GM21576 (cell line): ENCODE data around the gene POLR3GL.

Experiments
- ATAC-seq: cut with Tn5 transposase; IDR thresholded peaks from one replicate; pipeline ENCODE4 v1.9.1; 2021; ENCODE audit warnings: mild to moderate bottlenecking, moderate library complexity; ENCODE audit not compliant: unreplicated experiment

The POLR3GL gene

GRCh38 chr1:145947551-145947950 lies 16.9 kb upstream of the POLR3GL start:
- no peak for ATAC-seq

- no peak for ATAC-seq
Measured at GRCh38 chr1:145949219-145949618, 15.3 kb upstream of the POLR3GL start.

- no peak for ATAC-seq
Measured at GRCh38 chr1:145951526-145951925, 13.0 kb upstream of the POLR3GL start.

GRCh38 chr1:145952903-145953302 lies 11.6 kb upstream of the POLR3GL start:
- no peak for ATAC-seq

- no peak for ATAC-seq
Measured at GRCh38 chr1:145953861-145954260, 10.6 kb upstream of the POLR3GL start.

- no peak for ATAC-seq
Measured at GRCh38 chr1:145955436-145955835, 9.1 kb upstream of the POLR3GL start.

- no peak for ATAC-seq
Measured at GRCh38 chr1:145956361-145956760, 8.1 kb upstream of the POLR3GL start.

- no peak for ATAC-seq
Measured at GRCh38 chr1:145956781-145957442, 7.6 kb upstream of the POLR3GL start.

- peak; percentile 87 for ATAC-seq
Measured at GRCh38 chr1:145957443-145958319, 6.8 kb upstream of the POLR3GL start, which contains the start of gene LIX1L. TSS of gene LIX1L (minus strand) at chr1:145958017. CDS start at chr1:145957927, 90 bp downstream.

- no peak for ATAC-seq
Measured at GRCh38 chr1:145958734-145959133, 5.8 kb upstream of the POLR3GL start.

GRCh38 chr1:145959333-145959732 lies 5.2 kb upstream of the POLR3GL start:
- no peak for ATAC-seq

GRCh38 chr1:145959957-145960467 lies 4.5 kb upstream of the POLR3GL start:
- no peak for ATAC-seq

GRCh38 chr1:145960468-145961108 lies 3.9 kb upstream of the POLR3GL start:
- ATAC-seq: no peak

GRCh38 chr1:145961109-145961424 lies 3.4 kb upstream of the POLR3GL start:
- no peak for ATAC-seq

GRCh38 chr1:145961425-145962156 lies 2.9 kb upstream of the POLR3GL start:
- ATAC-seq: no peak

- no peak for ATAC-seq
Measured at GRCh38 chr1:145962157-145963102, 2.1 kb upstream of the POLR3GL start.

GRCh38 chr1:145963265-145964019 lies 1.0 kb upstream of the POLR3GL start:
- no peak for ATAC-seq

- ATAC-seq: no peak
Measured at GRCh38 chr1:145965119-145965744, 742 bp downstream of the POLR3GL start.

- no peak for ATAC-seq
Measured at GRCh38 chr1:145967288-145967687, 2.8 kb downstream of the POLR3GL start.
